ENCODE measurements around the gene AMN. TPM values are rescaled to one million over a fixed set of nuclear protein-coding genes. Genes with fewer than 3 reads are reported as not detected.
"Not testable (repeated sequence)": the region's sequence is repeated elsewhere in the genome, so short reads cannot be mapped to it uniquely, and the experiment has no call there.

The AMN gene
- total RNA-seq, 1 experiment from 2014 or later, result 1.7 TPM

DNA sequence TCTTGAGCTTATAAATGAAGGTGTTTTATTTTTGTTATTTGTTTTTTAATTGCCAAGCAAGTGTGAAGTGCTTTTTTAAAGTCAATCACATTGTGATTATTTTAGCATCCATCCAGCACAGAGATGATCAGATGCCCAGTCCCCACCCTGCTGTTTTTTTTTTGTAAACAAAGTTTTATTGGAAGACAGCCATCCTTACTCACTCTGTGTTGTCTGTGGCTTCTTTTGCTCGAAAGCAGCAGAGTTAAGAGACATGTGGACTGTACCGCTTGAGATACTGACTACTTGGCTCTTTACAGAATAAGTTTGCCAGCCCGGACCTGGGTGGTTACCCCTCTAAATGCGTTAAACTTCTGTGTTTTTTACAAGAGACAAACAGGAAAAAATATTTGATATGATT, 30.9 kb upstream of the AMN start:
- H3K4me3 ChIP-seq (ENCODE audit: insufficient read depth, low read depth, low read length), result no peak overlapping the region
- no peaks in the 10 kb centered on the region; the same call in 1 of the 2 replicates for H3K36me3 ChIP-seq (replicated peaks; ENCODE audit: control insufficient read depth, insufficient read depth, low read length)
- DNase-seq, result no peak
- H3K27me3 ChIP-seq (ENCODE audit: control insufficient read depth, insufficient read depth, low read length), result no peaks in the 10 kb centered on the region

- no peak for DNase-seq
- Histone ChIP-seq H3K4me3 (ENCODE audit: insufficient read depth, low read depth, low read length) (no peak overlapping the region), H3K27me3 (ENCODE audit: control insufficient read depth, insufficient read depth, low read length) (no peaks in the 10 kb centered on the region), H3K36me3 (replicated peaks; ENCODE audit: control insufficient read depth, insufficient read depth, low read length) (no peaks in the 10 kb centered on the region; the same call in 1 of the 2 replicates)
Observed at GRCh38 chr14:102892651-102893050, 29.8 kb upstream of the AMN start.

- no peaks in the 10 kb centered on the region; the same call in 1 of the 2 replicates for H3K36me3 ChIP-seq (replicated peaks; ENCODE audit: control insufficient read depth, insufficient read depth, low read length)
- DNase-seq, result no peak
- H3K27me3 ChIP-seq (ENCODE audit: control insufficient read depth, insufficient read depth, low read length), result no peaks in the 10 kb centered on the region
- H3K4me3 ChIP-seq (ENCODE audit: insufficient read depth, low read depth, low read length), result no peak overlapping the region
Observed at GRCh38 chr14:102893452-102893851, 29.0 kb upstream of the AMN start.

- not testable (repeated sequence) for H3K27me3 ChIP-seq (ENCODE audit: control insufficient read depth, insufficient read depth, low read length); H3K4me3 ChIP-seq (ENCODE audit: insufficient read depth, low read depth, low read length); DNase-seq; H3K36me3 ChIP-seq (replicated peaks; ENCODE audit: control insufficient read depth, insufficient read depth, low read length)
Observed at GRCh38 chr14:102896735-102897134, 25.7 kb upstream of the AMN start.

DNA sequence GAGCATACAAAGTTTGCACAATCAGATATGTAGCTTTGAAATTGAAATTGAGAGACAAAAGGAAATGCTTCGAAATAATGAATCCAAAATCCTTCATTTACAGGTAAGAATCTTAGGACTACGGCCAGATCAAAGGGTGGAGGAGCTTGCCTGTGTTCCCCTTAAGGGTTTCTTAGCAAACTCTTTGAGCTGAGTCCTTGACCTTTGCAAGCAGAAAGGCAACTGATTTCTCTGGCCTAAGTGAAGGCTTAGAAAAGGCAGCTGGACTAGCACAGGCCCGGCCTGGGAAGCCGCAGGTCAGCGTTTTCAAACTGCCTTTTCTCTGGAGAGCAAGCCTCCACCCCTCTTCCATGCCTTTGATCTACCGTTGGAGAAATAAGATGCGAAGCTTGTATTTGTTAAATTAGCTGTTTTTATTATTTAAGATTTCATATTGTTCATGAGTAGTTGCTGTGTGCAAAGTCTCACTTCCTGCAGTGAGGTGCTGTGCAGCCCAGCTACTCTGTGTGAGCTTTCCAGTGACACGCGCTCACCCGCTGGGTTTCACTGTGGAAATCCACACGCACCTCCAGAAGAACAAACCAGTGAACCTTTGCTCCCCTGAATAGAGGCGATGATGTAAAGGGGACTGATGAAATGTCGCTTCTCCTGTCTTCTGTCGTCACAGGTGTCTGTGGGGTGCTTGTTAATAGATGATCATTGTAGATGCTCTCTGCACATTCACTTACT, 25.0 kb upstream of the AMN start:
- Histone ChIP-seq H3K36me3 (replicated peaks; ENCODE audit: control insufficient read depth, insufficient read depth, low read length) (no peaks in the 10 kb centered on the region; the same call in 1 of the 2 replicates), H3K4me3 (ENCODE audit: insufficient read depth, low read depth, low read length) (no peak overlapping the region), H3K27me3 (ENCODE audit: control insufficient read depth, insufficient read depth, low read length) (no peaks in the 10 kb centered on the region)
- no peak for DNase-seq

DNA sequence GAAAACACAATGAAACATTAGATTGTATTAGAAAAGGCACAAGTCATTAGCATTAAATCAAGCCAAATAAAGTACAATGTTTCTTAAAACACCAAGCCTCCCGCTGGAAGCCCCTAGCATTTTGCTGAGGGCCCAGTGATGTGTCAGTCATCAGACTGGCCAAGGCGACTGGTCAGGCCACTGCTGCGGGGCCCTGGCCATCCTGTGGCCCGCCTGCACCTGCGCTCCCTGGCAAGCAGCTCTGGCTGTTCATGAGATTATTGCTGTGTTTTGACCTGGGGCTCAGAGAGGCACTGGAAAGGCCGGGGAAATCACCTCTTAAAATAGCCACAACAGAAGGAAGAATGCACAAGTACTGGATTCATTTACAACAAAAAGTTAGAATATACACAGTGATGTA, 24.2 kb upstream of the AMN start:
- DNase-seq, result peak; percentile 42
- Histone ChIP-seq H3K27me3 (ENCODE audit: control insufficient read depth, insufficient read depth, low read length) (no peaks in the 10 kb centered on the region), H3K36me3 (replicated peaks; ENCODE audit: control insufficient read depth, insufficient read depth, low read length) (no peaks in the 10 kb centered on the region; the same call in 1 of the 2 replicates), H3K4me3 (ENCODE audit: insufficient read depth, low read depth, low read length) (no peak overlapping the region)

DNA sequence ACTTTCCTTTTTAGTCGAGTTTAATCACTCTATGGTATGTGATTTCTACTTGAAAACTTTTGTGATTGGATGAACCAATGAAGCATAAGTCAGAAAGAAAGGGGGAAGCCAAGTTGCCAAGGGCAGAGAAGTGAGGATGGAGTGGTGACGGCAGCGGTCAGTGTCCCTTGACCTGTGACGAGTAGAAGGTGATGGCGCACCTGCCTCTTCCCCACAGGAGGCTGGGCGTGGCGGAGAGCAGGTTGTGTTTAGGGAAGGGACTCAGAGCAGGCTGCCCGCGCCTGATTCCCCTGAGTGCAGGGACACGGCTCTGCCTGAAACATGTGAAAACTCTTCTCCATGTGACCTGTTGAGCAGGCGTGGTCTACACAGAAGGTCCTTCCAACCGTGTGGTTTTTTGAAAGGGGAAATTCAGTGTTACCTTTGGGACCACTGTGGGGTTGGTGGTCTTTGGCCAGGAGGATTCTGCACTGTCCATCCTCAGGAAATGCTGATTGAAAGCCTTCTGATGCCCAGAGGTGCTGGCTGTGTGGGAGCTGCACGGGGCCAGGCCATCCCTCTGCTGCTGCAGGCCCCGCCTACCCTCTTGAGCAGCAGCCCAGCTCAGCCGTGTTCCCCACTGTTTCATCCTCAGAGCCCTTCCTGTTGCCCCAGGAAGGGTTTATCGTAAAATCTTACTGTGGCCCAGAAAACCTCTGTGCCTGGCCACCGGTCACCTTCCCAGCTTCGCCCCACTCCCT, 23.5 kb upstream of the AMN start:
- H3K4me3 ChIP-seq (ENCODE audit: insufficient read depth, low read depth, low read length), result no peak overlapping the region
- H3K27me3 ChIP-seq (ENCODE audit: control insufficient read depth, insufficient read depth, low read length), result no peaks in the 10 kb centered on the region
- no peaks in the 10 kb centered on the region; the same call in 1 of the 2 replicates for H3K36me3 ChIP-seq (replicated peaks; ENCODE audit: control insufficient read depth, insufficient read depth, low read length)
- peak; percentile 77 for DNase-seq

GRCh38 chr14:102899516-102899900, 23.0 kb upstream of the AMN start:
- Histone ChIP-seq H3K27me3 (ENCODE audit: control insufficient read depth, insufficient read depth, low read length) (no peaks in the 10 kb centered on the region), H3K4me3 (ENCODE audit: insufficient read depth, low read depth, low read length) (no peak overlapping the region), H3K36me3 (replicated peaks; ENCODE audit: control insufficient read depth, insufficient read depth, low read length) (no peaks in the 10 kb centered on the region; the same call in 1 of the 2 replicates)
- DNase-seq, result no peak

DNA sequence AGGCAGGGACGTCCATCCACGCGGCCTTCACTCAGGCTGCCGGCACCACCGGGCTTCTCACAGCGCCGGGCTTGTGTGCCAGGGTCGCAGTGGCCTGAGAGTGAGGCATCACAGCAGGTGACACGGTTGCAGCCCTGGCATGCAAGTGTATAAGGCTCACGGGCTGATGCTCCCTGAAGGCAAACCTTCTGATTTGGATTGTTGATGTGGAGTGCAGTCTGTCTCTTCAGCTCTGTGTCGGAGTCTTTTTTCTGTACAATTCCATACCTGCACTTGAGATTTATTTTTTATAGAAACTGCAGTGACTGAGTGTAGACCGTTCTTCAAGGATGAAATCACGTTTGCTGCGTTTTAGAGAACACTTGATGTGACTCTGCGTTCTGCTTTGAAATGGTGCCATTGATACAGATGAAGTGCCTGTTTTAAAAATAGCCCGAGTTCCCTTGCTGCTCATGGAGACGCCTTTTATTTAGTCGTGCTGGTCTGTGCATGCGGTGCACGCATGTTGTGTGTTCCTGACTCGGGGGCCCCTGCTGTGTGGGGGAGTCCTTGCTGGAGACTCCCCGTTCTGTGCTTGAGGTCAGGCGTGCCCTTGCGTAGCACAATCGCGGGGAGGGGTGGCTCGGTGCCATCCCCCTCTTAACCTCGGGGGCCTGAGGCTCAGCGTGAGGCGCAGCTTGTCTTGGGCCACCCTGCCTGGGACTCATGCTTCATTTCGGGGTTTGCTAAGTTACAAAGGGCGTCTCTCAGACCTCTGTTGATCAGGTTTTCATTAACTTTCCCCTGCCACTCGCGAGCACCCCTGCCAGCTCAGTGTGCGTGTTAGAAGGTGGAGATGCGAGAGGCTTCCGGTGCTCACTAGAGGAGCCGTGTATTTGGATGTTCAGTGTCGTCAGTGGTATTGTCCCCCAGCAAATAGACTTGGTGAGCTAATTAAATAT, 21.6 kb upstream of the AMN start:
- Histone ChIP-seq H3K4me3 (ENCODE audit: insufficient read depth, low read depth, low read length) (no peak overlapping the region), H3K27me3 (ENCODE audit: control insufficient read depth, insufficient read depth, low read length) (no peaks in the 10 kb centered on the region), H3K36me3 (replicated peaks; ENCODE audit: control insufficient read depth, insufficient read depth, low read length) (no peaks in the 10 kb centered on the region; the same call in 1 of the 2 replicates)
- peak; percentile 49 for DNase-seq

DNA sequence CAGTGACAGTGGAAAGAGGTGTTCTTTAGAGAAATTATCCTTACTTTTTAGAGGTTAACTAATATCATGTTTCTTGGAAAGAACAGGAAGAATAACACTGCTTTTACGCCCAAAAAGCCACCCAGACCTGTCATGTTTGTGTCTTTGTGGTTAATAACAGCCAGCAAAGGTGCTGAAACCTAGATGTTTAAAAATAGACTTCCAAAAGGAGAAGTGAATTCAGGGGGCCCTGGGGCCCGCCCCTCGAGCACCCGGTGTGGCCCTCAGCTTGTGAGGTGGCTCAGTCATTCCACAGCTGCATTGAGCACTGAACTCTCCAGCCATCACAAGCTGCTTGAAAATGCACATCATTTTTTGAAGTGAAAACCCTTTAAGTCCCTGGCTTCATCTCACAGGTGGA, 20.8 kb upstream of the AMN start:
- Histone ChIP-seq H3K36me3 (replicated peaks; ENCODE audit: control insufficient read depth, insufficient read depth, low read length) (no peaks in the 10 kb centered on the region; the same call in 1 of the 2 replicates), H3K27me3 (ENCODE audit: control insufficient read depth, insufficient read depth, low read length) (no peaks in the 10 kb centered on the region), H3K4me3 (ENCODE audit: insufficient read depth, low read depth, low read length) (no peak overlapping the region)
- DNase-seq, result no peak

DNA sequence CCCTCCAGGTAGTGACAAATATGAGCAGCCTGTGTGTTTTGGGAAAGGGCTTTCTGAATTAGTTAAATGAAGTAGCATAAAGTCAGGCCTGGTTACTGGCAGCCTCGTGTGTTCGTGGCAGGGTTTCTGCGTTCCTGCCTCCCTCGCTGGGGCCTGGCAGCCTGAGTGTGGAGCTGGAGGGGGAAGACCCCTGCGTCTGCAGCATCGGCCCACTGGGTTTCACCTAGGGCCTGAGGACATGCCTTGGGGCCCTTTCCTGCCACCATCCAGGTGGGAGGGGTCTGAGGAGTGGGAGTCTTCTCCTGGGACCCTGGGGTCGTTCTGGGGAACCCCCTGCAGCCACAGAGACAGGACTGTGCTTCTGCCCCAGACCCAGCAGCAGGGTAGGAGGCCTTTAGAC, 20.4 kb upstream of the AMN start:
- H3K4me3 ChIP-seq (ENCODE audit: insufficient read depth, low read depth, low read length), result no peak overlapping the region
- H3K36me3 ChIP-seq (replicated peaks; ENCODE audit: control insufficient read depth, insufficient read depth, low read length), result no peaks in the 10 kb centered on the region; the same call in 1 of the 2 replicates
- no peaks in the 10 kb centered on the region for H3K27me3 ChIP-seq (ENCODE audit: control insufficient read depth, insufficient read depth, low read length)
- DNase-seq, result peak; percentile 48

DNA sequence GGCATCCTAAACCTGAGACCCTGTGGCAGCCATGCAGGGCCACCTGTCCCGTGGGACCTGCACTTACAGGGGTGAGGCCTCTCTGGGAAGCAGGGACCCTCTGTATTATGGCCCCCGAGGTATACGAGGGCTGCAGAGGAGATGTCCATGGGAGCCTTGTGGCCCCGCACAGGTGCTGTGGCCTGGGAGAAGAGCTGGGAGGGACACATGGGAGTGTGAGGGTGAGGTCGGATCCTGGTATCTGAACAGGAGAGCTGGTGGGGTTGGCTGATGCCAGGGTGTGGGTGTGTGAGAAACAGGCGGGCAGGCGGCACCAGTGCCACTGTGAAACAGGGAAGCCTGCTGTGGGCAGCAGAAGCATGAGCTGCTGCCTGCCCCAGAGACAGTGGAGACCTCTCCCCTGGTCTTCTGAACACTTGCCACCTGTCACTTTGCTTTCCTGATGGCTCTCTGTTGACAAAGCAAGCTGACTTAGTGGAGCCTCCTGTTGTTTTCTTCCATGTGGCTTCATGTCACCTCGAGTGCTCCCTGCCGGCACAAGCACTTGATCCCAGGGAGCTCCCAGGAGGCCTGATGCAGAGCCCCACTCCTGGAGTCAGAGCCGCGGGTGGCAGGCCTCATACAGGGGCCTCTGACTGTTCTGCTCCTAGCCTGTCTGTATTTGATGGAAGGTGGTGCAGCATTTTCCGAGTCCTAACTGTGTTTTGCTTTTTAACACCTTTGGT, 19.8 kb upstream of the AMN start:
- H3K36me3 ChIP-seq (replicated peaks; ENCODE audit: control insufficient read depth, insufficient read depth, low read length), result no peaks in the 10 kb centered on the region; the same call in 1 of the 2 replicates
- H3K27me3 ChIP-seq (ENCODE audit: control insufficient read depth, insufficient read depth, low read length), result no peaks in the 10 kb centered on the region
- DNase-seq, result peak; percentile 47

DNA sequence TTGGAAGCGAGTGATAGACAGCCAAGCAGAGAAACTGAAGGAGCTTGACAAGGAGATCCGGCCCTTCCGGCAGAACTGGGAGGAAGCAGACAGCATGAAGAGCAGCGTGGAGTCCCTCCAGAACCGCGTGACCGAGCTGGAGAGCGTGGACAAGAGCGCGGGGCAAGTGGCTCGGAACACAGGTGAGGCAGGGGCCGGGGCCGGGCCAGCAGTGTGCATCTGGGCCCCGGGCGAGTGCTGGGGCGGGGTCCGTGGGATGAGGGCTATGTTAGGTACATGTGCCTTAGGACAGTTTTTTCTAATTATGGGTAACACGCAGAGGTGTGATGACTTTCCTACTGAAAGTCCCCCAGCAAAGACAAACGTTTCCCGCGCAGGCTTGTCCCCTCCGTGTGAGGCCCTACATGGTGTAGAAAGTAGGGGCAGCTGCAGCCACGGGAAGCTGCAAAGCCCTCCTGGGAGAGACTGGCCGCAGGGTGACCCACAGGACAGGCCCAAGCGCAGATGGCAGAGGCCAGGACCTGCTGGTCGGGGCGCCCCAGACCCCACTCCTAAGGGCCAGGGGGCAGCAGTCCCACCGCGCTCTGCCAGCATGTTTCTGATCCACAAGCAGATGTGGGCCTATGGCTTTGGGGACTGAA, 19.1 kb upstream of the AMN start:
- Histone ChIP-seq H3K36me3 (replicated peaks; ENCODE audit: control insufficient read depth, insufficient read depth, low read length) (no peaks in the 10 kb centered on the region; the same call in 1 of the 2 replicates), H3K27me3 (ENCODE audit: control insufficient read depth, insufficient read depth, low read length) (no peaks in the 10 kb centered on the region), H3K4me3 (ENCODE audit: insufficient read depth, low read depth, low read length) (no peak overlapping the region)
- DNase-seq, result peak; percentile 58

More for the DNA sequence above, 19.8 kb upstream of the AMN start:
- no peak overlapping the region for H3K4me3 ChIP-seq (ENCODE audit: insufficient read depth, low read depth, low read length)
